Ramos (cell line): ENCODE data around the gene MED27.

ENCODE experiments used
- in situ Hi-C: fragments of 300-500 bp; cut with MboI; formaldehyde crosslinking; loops from one replicate; pipeline ENCODE4 v1.14.3; 2022; ENCODE audit warnings: low sequenced_read_pairs; ENCODE audit not compliant: unreplicated experiment

Gene MED27

GRCh38 chr9:131844745-131845118, 234.9 kb downstream of the MED27 start:
- in situ Hi-C loops, result no loop called here

DNA sequence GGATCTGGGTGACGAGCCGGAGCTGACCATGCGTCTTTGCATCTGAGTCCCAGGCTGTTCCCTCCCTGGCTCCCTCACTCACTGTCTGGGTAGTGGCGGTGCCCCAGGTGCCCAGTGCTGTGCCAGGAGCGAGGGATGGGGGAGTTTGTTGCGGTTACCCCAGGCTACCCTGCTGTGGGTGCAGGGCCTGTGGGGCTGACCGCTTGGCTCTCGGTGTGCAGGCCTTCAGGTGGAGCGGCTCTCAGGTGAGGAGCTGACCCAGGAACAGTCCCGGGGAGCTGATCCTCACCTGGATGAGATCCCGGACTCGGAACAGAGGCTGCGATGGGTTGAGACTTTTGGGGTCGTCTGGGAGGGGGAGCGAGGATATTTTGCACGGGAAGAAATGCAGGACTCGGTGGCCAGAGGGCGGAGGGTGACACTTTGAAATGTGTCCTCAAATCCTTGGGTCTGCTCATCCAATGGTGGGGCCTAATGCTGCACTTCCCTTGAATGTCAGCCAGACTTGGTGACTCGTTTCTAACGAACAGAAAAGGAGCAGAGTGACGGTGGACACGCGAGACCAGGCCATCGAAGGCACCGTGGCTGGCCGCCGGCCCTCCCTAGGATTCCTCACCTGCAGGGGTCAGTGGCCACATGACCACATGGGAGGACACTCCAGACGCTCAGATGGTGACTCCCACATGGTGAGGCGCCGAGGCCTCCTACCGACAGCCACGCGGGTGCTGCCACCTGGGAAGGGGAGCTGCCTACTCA, 235.5 kb downstream of the MED27 start:
- in situ Hi-C loops, result no loop called here

DNA sequence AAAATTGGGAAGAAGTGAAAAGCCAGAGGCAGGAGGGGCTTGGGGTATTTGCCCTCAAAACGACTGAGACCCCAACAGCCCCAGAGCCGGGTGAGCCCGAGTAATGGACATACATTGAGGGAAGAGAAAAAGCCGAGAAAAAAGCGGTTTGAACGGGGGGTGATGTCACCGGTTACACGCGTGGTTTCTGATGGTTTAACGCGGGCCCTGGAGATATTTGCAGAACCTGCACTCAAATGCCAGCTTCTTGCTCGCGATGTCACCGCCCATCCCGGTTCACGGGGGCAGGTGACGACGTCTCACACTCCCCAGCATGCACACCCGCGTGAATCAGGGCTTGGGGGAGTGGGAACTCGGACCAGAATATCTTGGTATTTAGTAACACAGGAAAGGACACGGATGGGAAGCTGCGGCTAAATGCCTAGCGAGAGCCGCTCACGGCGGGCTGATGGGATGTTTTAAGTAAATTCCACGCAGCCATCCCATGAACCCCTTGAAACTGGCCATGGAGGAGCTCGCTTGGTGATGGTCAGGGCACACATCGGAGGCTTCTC, 237.8 kb downstream of the MED27 start:
- in situ Hi-C loops, result no loop called here

- in situ Hi-C loops, result no loop called here
These were observed 238.6 kb downstream of the MED27 start for GRCh38 chr9:131840751-131841702.

GRCh38 chr9:131840220-131840619, 239.4 kb downstream of the MED27 start:
- in situ Hi-C loops, result no loop called here

GRCh38 chr9:131839281-131840084, 240.2 kb downstream of the MED27 start:
- in situ Hi-C loops, result no loop called here

DNA sequence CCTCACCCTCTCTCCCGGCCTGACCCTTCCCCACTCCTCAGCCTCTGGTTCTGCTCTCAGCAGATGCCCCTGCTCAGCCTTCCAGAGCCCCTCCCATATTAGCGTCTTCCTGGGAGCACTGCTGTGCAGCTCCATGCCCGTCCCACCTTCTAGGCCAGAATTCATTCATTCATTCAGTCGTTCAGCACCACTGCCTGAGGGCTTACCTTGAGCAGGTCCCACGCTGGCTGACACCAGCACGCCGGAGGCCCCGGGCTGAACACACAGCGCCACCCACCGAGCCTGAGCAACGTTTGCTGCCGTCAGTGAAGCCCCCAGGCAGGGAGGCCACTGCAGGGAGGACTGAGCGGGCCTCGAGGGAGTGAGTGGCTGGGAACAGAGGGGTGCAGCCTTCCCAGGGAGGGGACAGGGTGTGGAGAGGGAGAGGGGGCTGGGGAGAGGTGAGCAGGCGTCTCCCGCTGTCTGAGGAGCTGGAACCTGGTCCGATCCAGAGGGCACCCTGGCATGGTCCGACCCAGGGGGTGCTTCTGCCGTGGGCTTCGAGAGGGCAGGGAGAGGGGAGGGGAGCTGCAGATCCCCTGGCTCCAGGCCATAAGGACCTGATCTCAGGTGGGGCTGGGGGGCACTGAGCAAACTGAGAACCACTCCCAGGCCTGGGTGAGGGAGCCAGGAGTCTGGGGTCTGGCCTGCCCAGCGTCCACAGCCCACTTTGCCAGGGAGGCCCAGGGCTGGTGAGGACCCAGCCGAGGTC, 241.0 kb downstream of the MED27 start:
- in situ Hi-C loops, result no loop called here

GRCh38 chr9:131837836-131838235, 241.8 kb downstream of the MED27 start:
- in situ Hi-C loops, result no loop called here

GRCh38 chr9:131837316-131837715, 242.4 kb downstream of the MED27 start:
- in situ Hi-C loops, result no loop called here

DNA sequence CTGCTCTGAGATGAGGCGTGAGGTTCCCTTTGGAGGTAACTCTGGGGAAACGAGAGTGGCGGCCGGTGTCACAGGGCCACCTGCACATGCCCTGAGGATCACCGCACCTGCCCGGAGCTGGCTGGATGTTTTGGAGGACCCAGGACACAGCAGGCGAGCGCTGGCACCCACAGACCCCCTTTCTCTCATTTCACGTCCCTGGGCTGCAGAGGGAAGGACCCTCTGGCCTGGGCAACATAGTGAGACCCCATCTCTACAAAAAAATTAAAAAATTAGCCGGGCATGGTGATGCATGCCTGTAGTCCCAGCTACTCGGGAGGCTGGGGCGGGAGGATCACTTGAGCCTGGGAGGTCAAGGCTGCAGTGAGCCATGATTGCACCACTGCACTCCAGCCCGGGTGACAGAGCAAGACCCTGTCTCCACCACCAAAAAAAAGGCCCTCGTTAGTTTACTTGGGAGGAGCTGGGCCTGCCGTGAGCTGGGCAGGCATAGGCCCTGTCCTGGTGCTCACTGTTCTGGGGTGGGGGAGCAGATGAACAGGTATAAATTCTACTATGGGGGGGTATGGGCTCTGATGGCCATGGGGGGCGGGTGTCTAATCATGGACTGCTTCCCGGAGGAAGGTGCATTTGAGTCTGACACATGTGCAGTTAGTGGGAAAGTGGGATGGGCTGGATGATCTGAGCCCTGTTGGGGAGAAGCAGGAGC, 242.9 kb downstream of the MED27 start:
- in situ Hi-C loops, result no loop called here

- in situ Hi-C loops, result no loop called here
These were observed 243.6 kb downstream of the MED27 start for GRCh38 chr9:131836021-131836420.

GRCh38 chr9:131835151-131835910, 244.3 kb downstream of the MED27 start:
- in situ Hi-C loops, result no loop called here

- in situ Hi-C loops, result no loop called here
These were observed 244.9 kb downstream of the MED27 start for GRCh38 chr9:131834721-131835120.

- in situ Hi-C loops, result no loop called here
These were observed 245.8 kb downstream of the MED27 start for GRCh38 chr9:131833906-131834305.

GRCh38 chr9:131833083-131833482, 246.6 kb downstream of the MED27 start:
- in situ Hi-C loops, result no loop called here

- in situ Hi-C loops, result no loop called here
These were observed 248.1 kb downstream of the MED27 start for GRCh38 chr9:131831380-131832165.

GRCh38 chr9:131827821-131828369, 251.8 kb downstream of the MED27 start:
- in situ Hi-C loops, result no loop called here
